Naive thymus-derived CD4-positive, alpha-beta T cell (primary cell): ENCODE data around the gene IL17REL. TPM values are rescaled to one million over a fixed set of nuclear protein-coding genes. Genes with fewer than 3 reads are reported as not detected.

Experiments
- ATAC-seq: fragments of 150-1000 bp; cut with Tn5 transposase; 2 replicates; pipeline ENCODE4 v1.10.0; 2021; ENCODE audit warnings: mild to moderate bottlenecking, moderate library complexity
- CTCF ChIA-PET: fragments of 350-600 bp; sonication (Branson Sonifier 250); formaldehyde crosslinking; loops from one replicate; lab custom pipeline; 2021; ENCODE audit warnings: antibody characterized with exemption; lab: Charles Lee
- POLR2A ChIA-PET: fragments of 350-600 bp; sonication (Branson Sonifier 250); formaldehyde crosslinking; loops from one replicate; lab custom pipeline; 2021; ENCODE audit warnings: antibody characterized with exemption, inconsistent platforms; lab: Charles Lee
- DNase-seq, 9 donors: peaks; one replicate each; pipeline versions ENCODE4 v3.0.0 to v3.0.0-alpha.2; 2020 to 2022; ENCODE audit warnings: mixed read lengths in 1 of 9
- H3K27ac ChIP-seq: one replicate; pipeline ENCODE4 v1.7.0; 2013; ENCODE audit warnings: mild to moderate bottlenecking, low read depth, low read length, moderate library complexity
- H3K27me3 ChIP-seq, 2 donors: one replicate each; pipeline ENCODE4 v1.7.0; 2013; ENCODE audit warnings: low read length in 2 of 2, mild to moderate bottlenecking in 2 of 2, moderate library complexity in 2 of 2; ENCODE audit not compliant: control insufficient read depth in 2 of 2, insufficient read depth in 2 of 2
- H3K36me3 ChIP-seq, 3 experiments: 1 replicate in 2 of 3; 2 replicates in 1 of 3; pipeline ENCODE4 v1.7.0; 2013; ENCODE audit warnings: low read length in 3 of 3, mild to moderate bottlenecking in 3 of 3, moderate library complexity in 1 of 3; ENCODE audit not compliant: insufficient read depth in 3 of 3, control insufficient read depth in 2 of 3
- H3K4me1 ChIP-seq, 2 donors: one replicate each; pipeline ENCODE4 v1.7.0; 2013; ENCODE audit warnings: low read length in 2 of 2, mild to moderate bottlenecking in 2 of 2, moderate library complexity in 1 of 2; ENCODE audit not compliant: control insufficient read depth in 2 of 2, insufficient read depth in 2 of 2
- H3K4me3 ChIP-seq: 2 replicates; pipeline ENCODE4 v1.7.0; 2013; ENCODE audit warnings: mild to moderate bottlenecking, low read length
- H3K9me3 ChIP-seq, 3 experiments: 1 replicate in 2 of 3; 2 replicates in 1 of 3; pipeline ENCODE4 v1.7.0; 2013; ENCODE audit warnings: low read length in 3 of 3; ENCODE audit not compliant: control insufficient read depth in 2 of 3
- H3K27ac Mint-ChIP-seq, 9 donors: one replicate each; pipeline ENCODE4 v1.8.0; 2020 to 2022; ENCODE audit warnings: mixed read lengths in 9 of 9, mild to moderate bottlenecking in 8 of 9, moderate library complexity in 5 of 9, inconsistent platforms in 2 of 9
- H3K27me3 Mint-ChIP-seq, 5 donors: one replicate each; pipeline ENCODE4 v1.8.0; 2021 to 2022; ENCODE audit warnings: mixed read lengths in 5 of 5, mild to moderate bottlenecking in 1 of 5
- H3K36me3 Mint-ChIP-seq, 5 donors: one replicate each; pipeline ENCODE4 v1.8.0; 2020 to 2022; ENCODE audit warnings: mixed read lengths in 5 of 5, mild to moderate bottlenecking in 3 of 5, inconsistent platforms in 1 of 5
- H3K4me1 Mint-ChIP-seq, 7 donors: one replicate each; pipeline ENCODE4 v1.8.0; 2020 to 2022; ENCODE audit warnings: mixed read lengths in 7 of 7, mild to moderate bottlenecking in 3 of 7, inconsistent platforms in 1 of 7
- H3K4me3 Mint-ChIP-seq, 10 donors: one replicate each; pipeline ENCODE4 v1.8.0; 2020 to 2022; ENCODE audit warnings: mild to moderate bottlenecking in 10 of 10, mixed read lengths in 10 of 10, moderate library complexity in 6 of 10, inconsistent platforms in 2 of 10
- H3K9me3 Mint-ChIP-seq, 11 donors: one replicate each; pipeline ENCODE4 v1.8.0; 2020 to 2022; ENCODE audit warnings: mixed read lengths in 11 of 11, mild to moderate bottlenecking in 4 of 11, inconsistent platforms in 1 of 11, moderate library complexity in 1 of 11
- intact Hi-C, 2 donors: fragments of 100-400 bp; cut with micrococcal nuclease; formaldehyde crosslinking; loops; one replicate each; pipeline ENCODE4 v1.15.1; 2023
- polyA plus RNA-seq, 2 donors: library from polyadenylated mRNA; unstranded; fragments of 300-500 nt; fragmentation: Illumina TruSeq; gene quantifications; one replicate each; pipeline ENCODE4 v1.2.3, GENCODE V29; 2021
- total RNA-seq, 6 experiments: library from RNA in 5 of 6; stranded (reverse) in 5 of 6; gene quantifications; 1 replicate in 5 of 6; 2 replicates in 1 of 6; pipeline ENCODE4 v1.2.3 and lab custom pipeline; 2021 to 2026

IL17REL gene
- total and polyA plus RNA-seq, 7 experiments from 2014 or later: not detected

- H3K4me1 ChIP-seq: no peaks in the 10 kb centered on the region
- ChIA-PET CTCF (interaction anchor here (0.6 kb wide), 1 partner anchor 258 kb away, joined by 3 read pairs; no protein-coding TSS in a partner anchor), POLR2A (no interaction called here)
- no peak overlapping the region for H3K4me3 Mint-ChIP-seq
- no peaks in the 10 kb centered on the region for H3K9me3 Mint-ChIP-seq
- intact Hi-C loops: no loop called here
- H3K4me3 ChIP-seq: no peak overlapping the region
- no peaks in the 10 kb centered on the region for H3K36me3 ChIP-seq
- peaks cover 0 to 3% (median 0%) of the 10 kb centered on the region in 5 donors for H3K36me3 Mint-ChIP-seq
- H3K27ac ChIP-seq: no peak overlapping the region
- DNase-seq (no peak), ATAC-seq (no peak)
- peaks cover 0 to 16% (median 11%) of the 10 kb centered on the region in 7 donors for H3K4me1 Mint-ChIP-seq
- H3K27me3 ChIP-seq: no peaks in the 10 kb centered on the region
- H3K9me3 ChIP-seq: no peaks in the 10 kb centered on the region
- H3K27ac Mint-ChIP-seq: no peak overlapping the region
- H3K27me3 Mint-ChIP-seq: peaks cover 13 to 23% (median 20%) of the 10 kb centered on the region in 5 donors
These were observed 33.5 kb upstream of the IL17REL start for GRCh38 chr22:50046019-50046415.

GRCh38 chr22:50045211-50046018, 32.9 kb upstream of the IL17REL start:
- no peak for ATAC-seq
- intact Hi-C loops: no loop called here
- H3K4me3 ChIP-seq: no peak overlapping the region
- H3K36me3 Mint-ChIP-seq: peaks cover 0 to 3% (median 0%) of the 10 kb centered on the region in 5 donors
- DNase-seq: no peak
- peaks cover 13 to 23% (median 20%) of the 10 kb centered on the region in 5 donors for H3K27me3 Mint-ChIP-seq
- peaks cover 0 to 16% (median 11%) of the 10 kb centered on the region in 7 donors for H3K4me1 Mint-ChIP-seq
- no peaks in the 10 kb centered on the region for H3K27me3 ChIP-seq
- H3K36me3 ChIP-seq: no peaks in the 10 kb centered on the region
- no peaks in the 10 kb centered on the region for H3K9me3 ChIP-seq
- ChIA-PET POLR2A (no interaction called here), CTCF (interaction anchor here (0.6 kb wide), 1 partner anchor 257 kb away, joined by 3 read pairs; no protein-coding TSS in a partner anchor)
- no peak overlapping the region for H3K27ac Mint-ChIP-seq
- H3K9me3 Mint-ChIP-seq: no peaks in the 10 kb centered on the region
- H3K4me1 ChIP-seq: no peaks in the 10 kb centered on the region
- no peak overlapping the region for H3K4me3 Mint-ChIP-seq
- no peak overlapping the region for H3K27ac ChIP-seq

GRCh38 chr22:50044485-50045118, 32.0 kb upstream of the IL17REL start:
- peaks cover 0 to under 1% (median 0%) of the 10 kb centered on the region in 11 donors for H3K9me3 Mint-ChIP-seq
- DNase-seq (no peak), ATAC-seq (no peak)
- Histone ChIP-seq H3K4me3 (no peak overlapping the region), H3K4me1 (no peaks in the 10 kb centered on the region), H3K9me3 (no peaks in the 10 kb centered on the region), H3K27ac (no peak overlapping the region), H3K27me3 (no peaks in the 10 kb centered on the region), H3K36me3 (no peaks in the 10 kb centered on the region)
- no peak overlapping the region for H3K4me3 Mint-ChIP-seq
- H3K27ac Mint-ChIP-seq: no peak overlapping the region
- intact Hi-C loops: no loop called here
- peaks cover 0 to 16% (median 11%) of the 10 kb centered on the region in 7 donors for H3K4me1 Mint-ChIP-seq
- ChIA-PET POLR2A (no interaction called here), CTCF (no interaction called here)
- peaks cover 0 to 3% (median 0%) of the 10 kb centered on the region in 5 donors for H3K36me3 Mint-ChIP-seq
- peaks cover 13 to 23% (median 20%) of the 10 kb centered on the region in 5 donors for H3K27me3 Mint-ChIP-seq

- peaks cover 0 to 16% (median 11%) of the 10 kb centered on the region in 7 donors for H3K4me1 Mint-ChIP-seq
- H3K27me3 Mint-ChIP-seq: peaks cover 13 to 24% (median 23%) of the 10 kb centered on the region in 5 donors
- ChIA-PET CTCF (no interaction called here), POLR2A (no interaction called here)
- H3K27me3 ChIP-seq: no peaks in the 10 kb centered on the region
- H3K4me1 ChIP-seq: no peaks in the 10 kb centered on the region
- H3K36me3 ChIP-seq: no peaks in the 10 kb centered on the region
- H3K9me3 Mint-ChIP-seq: peaks cover 0 to 21% (median 4%) of the 10 kb centered on the region in 11 donors
- ATAC-seq (no peak), DNase-seq (no peak)
- H3K9me3 ChIP-seq: no peaks in the 10 kb centered on the region
- no peak overlapping the region for H3K4me3 Mint-ChIP-seq
- H3K4me3 ChIP-seq: no peak overlapping the region
- intact Hi-C loops: no loop called here
- H3K27ac ChIP-seq: no peak overlapping the region
- H3K36me3 Mint-ChIP-seq: peaks cover 0 to 4% (median 0%) of the 10 kb centered on the region in 5 donors
- H3K27ac Mint-ChIP-seq: no peak overlapping the region
These were observed 28.9 kb upstream of the IL17REL start for GRCh38 chr22:50041361-50042065.

- Histone ChIP-seq H3K27me3 (no peaks in the 10 kb centered on the region), H3K36me3 (no peaks in the 10 kb centered on the region), H3K4me3 (no peak overlapping the region), H3K4me1 (no peaks in the 10 kb centered on the region), H3K9me3 (no peaks in the 10 kb centered on the region), H3K27ac (no peak overlapping the region)
- no peak for ATAC-seq
- Mint-ChIP-seq H3K36me3 (peaks cover 0 to 4% (median 0%) of the 10 kb centered on the region in 5 donors), H3K4me1 (peaks cover 0 to 17% (median 11%) of the 10 kb centered on the region in 7 donors), H3K27ac (no peak overlapping the region), H3K9me3 (peaks cover 0 to 21% (median 4%) of the 10 kb centered on the region in 11 donors), H3K27me3 (peaks cover 13 to 24% (median 23%) of the 10 kb centered on the region in 5 donors), H3K4me3 (no peak overlapping the region)
- intact Hi-C loops: no loop called here
- POLR2A ChIA-PET: no interaction called here
- DNase-seq: no peak
- CTCF ChIA-PET: no interaction called here
These were observed 28.2 kb upstream of the IL17REL start for GRCh38 chr22:50040717-50041116.

GRCh38 chr22:50039669-50040443, 27.3 kb upstream of the IL17REL start:
- Histone ChIP-seq H3K9me3 (no peaks in the 10 kb centered on the region), H3K4me3 (no peak overlapping the region), H3K4me1 (no peaks in the 10 kb centered on the region), H3K36me3 (no peaks in the 10 kb centered on the region), H3K27ac (no peak overlapping the region), H3K27me3 (no peaks in the 10 kb centered on the region)
- Mint-ChIP-seq H3K9me3 (peaks cover 0 to 21% (median 4%) of the 10 kb centered on the region in 11 donors), H3K4me1 (peaks cover 0 to 17% (median 12%) of the 10 kb centered on the region in 7 donors), H3K27me3 (peaks cover 15 to 24% (median 22%) of the 10 kb centered on the region in 5 donors), H3K27ac (no peak overlapping the region), H3K4me3 (no peak overlapping the region), H3K36me3 (peaks cover 0 to 4% (median 0%) of the 10 kb centered on the region in 5 donors)
- intact Hi-C loops: loop anchor here in 1 of 2 donors (10.0 kb wide), 1 partner anchor 65 kb away; no protein-coding TSS in a partner anchor
- ChIA-PET POLR2A (no interaction called here), CTCF (no interaction called here)
- ATAC-seq (no peak), DNase-seq (no peak)
